ENCODE data around the gene GALNT2. TPM values are rescaled to one million over a fixed set of nuclear protein-coding genes. Genes with fewer than 3 reads are reported as not detected.

GALNT2 gene
- polyA plus RNA-seq, 1 of the 3 experiments (the other 2 are of a cell fraction), result 118 TPM

DNA sequence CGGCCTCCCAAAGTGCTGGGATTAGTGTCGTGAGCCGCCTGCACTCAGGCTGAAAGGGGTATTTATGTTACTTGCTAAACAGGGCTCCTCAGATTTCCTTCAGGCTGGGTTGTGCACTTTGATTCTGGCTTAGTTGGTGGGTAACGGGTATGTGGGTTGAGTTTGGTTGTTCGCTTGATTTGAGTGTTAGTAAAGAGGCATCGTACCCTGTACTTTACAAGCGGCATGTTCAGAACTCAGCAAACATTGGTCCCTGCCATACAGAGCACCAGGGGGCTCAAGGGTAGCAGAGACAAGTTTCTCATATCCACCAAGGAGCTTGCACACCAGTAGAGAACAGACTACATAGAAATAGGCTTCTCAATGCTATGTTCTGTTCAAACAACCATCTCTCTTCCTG lies 211.3 kb downstream of the GALNT2 start:
- Histone ChIP-seq H3K79me2 (ENCODE audit: insufficient read depth) (no peaks in the 10 kb centered on the region), H3K27ac (ENCODE audit: low read depth in 2 of 2, low read length in 1 of 2) (no peak overlapping the region; a peak in 1 of 4 replicates), H3K9me2 (no peaks in the 10 kb centered on the region), H3K4me1 (ENCODE audit: control insufficient read depth in 1 of 2, insufficient read depth in 2 of 2, low read depth in 1 of 2, low read length in 1 of 2) (peaks cover 0 to 24% of the 10 kb centered on the region in 2 experiments; a peak in 1 of 4 replicates), H3K9me3 (no peaks in the 10 kb centered on the region), H3K4me2 (no peak overlapping the region), H3K4me3 (ENCODE audit: low read depth in 2 of 2, low read length in 1 of 2) (no peak overlapping the region), H2AFZ (ENCODE audit: low read depth) (no peak overlapping the region), H3F3A (replicated peaks; ENCODE audit: insufficient read depth) (peaks cover 20% of the 10 kb centered on the region), H3K27me3 (ENCODE audit: insufficient read depth) (no peaks in the 10 kb centered on the region), H3K36me3 (replicated peaks in 1 of 2; ENCODE audit: control insufficient read depth in 1 of 2, insufficient read depth in 2 of 2, low read length in 1 of 2) (peaks cover 28 to 66% of the 10 kb centered on the region in 2 experiments), H3K9ac (no peak overlapping the region), H4K20me1 (ENCODE audit: insufficient read depth) (no peaks in the 10 kb centered on the region)
- WGBS (ENCODE audit: low lambda C conversion rate), result 94% methylated on average over 7 of the region's 7 CpGs
- POLR2A ChIA-PET, result no interaction called here
- no peak for DNase-seq
- CTCF ChIA-PET, result no interaction called here
- TF ChIP-seq, protein P1, sequence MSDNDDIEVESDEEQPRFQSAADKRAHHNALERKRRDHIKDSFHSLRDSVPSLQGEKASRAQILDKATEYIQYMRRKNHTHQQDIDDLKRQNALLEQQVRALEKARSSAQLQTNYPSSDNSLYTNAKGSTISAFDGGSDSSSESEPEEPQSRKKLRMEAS (IDR thresholded peaks at IDR 0.05; ENCODE audit: low read depth), result no peak

DNA sequence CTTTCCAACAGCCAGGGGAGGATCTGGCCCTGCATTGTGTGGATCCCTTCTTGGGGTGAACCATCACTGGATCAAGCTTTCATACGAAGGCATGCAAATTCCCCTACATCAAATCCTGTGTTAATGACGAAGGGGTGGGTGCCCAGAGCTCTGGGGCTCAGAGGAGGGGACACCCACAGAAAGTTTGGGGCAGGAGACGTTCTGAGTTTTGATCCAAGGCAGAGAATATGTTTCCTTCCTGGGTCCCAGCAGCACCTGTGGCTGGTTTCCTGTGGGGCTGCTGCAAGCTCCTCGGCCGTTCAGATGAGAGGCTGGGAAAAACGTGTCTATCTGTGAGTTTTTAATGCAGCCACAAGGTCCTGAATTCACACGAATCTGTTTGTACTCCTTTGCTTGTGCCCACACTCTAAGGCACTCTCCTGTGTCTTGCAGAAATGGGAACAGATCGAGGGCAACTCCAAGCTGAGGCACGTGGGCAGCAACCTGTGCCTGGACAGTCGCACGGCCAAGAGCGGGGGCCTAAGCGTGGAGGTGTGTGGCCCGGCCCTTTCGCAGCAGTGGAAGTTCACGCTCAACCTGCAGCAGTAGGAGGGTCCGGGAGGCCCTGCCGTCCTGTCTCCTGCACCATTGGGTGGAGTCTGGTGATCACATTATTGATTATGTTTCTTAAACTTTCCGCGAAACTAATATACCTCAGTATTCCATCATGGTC lies 212.0 kb downstream of the GALNT2 start:
- H3K27ac ChIP-seq (ENCODE audit: low read depth in 2 of 2, low read length in 1 of 2), result no peak overlapping the region; a peak in 1 of 4 replicates
- no peaks in the 10 kb centered on the region for H4K20me1 ChIP-seq (ENCODE audit: insufficient read depth)
- no peaks in the 10 kb centered on the region for H3K9me2 ChIP-seq
- H3K9me3 ChIP-seq, result no peaks in the 10 kb centered on the region
- WGBS (ENCODE audit: low lambda C conversion rate), result 89% methylated on average over 19 of the region's 20 CpGs
- no peaks in the 10 kb centered on the region for H3K79me2 ChIP-seq (ENCODE audit: insufficient read depth)
- no peak overlapping the region for H3K4me3 ChIP-seq (ENCODE audit: low read depth in 2 of 2, low read length in 1 of 2)
- CTCF ChIA-PET, result no interaction called here
- TF ChIP-seq, protein P2, sequence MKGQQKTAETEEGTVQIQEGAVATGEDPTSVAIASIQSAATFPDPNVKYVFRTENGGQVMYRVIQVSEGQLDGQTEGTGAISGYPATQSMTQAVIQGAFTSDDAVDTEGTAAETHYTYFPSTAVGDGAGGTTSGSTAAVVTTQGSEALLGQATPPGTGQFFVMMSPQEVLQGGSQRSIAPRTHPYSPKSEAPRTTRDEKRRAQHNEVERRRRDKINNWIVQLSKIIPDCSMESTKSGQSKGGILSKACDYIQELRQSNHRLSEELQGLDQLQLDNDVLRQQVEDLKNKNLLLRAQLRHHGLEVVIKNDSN (IDR thresholded peaks at IDR 0.05; ENCODE audit: borderline replicate concordance, low read depth), result no peak
- TF ChIP-seq RCOR1 (IDR thresholded peaks at IDR 0.05; ENCODE audit: low read length) (no peak), NFIC (IDR thresholded peaks at IDR 0.05; ENCODE audit: borderline replicate concordance) (no peak), FOXJ3 (CRISPR knock-in tag; IDR thresholded peaks at IDR 0.05) (no peak), RFX5 (IDR thresholded peaks at IDR 0.05; ENCODE audit: low read length) (no peak), SMC3 (IDR thresholded peaks at IDR 0.05; ENCODE audit: low read depth, low read length) (no peak), TEAD4 (IDR thresholded peaks at IDR 0.05; ENCODE audit: borderline replicate concordance, insufficient read depth) (no peak), YY1 (IDR thresholded peaks at IDR 0.05; ENCODE audit: low read depth) (no peak), NRF1 (IDR thresholded peaks at IDR 0.05; ENCODE audit: low read depth, low read length) (no peak)
- TF ChIP-seq, protein P3, sequence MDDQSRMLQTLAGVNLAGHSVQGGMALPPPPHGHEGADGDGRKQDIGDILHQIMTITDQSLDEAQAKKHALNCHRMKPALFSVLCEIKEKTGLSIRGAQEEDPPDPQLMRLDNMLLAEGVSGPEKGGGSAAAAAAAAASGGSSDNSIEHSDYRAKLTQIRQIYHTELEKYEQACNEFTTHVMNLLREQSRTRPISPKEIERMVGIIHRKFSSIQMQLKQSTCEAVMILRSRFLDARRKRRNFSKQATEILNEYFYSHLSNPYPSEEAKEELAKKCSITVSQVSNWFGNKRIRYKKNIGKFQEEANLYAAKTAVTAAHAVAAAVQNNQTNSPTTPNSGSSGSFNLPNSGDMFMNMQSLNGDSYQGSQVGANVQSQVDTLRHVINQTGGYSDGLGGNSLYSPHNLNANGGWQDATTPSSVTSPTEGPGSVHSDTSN (IDR thresholded peaks at IDR 0.05), result no peak
- TF ChIP-seq, protein P4, sequence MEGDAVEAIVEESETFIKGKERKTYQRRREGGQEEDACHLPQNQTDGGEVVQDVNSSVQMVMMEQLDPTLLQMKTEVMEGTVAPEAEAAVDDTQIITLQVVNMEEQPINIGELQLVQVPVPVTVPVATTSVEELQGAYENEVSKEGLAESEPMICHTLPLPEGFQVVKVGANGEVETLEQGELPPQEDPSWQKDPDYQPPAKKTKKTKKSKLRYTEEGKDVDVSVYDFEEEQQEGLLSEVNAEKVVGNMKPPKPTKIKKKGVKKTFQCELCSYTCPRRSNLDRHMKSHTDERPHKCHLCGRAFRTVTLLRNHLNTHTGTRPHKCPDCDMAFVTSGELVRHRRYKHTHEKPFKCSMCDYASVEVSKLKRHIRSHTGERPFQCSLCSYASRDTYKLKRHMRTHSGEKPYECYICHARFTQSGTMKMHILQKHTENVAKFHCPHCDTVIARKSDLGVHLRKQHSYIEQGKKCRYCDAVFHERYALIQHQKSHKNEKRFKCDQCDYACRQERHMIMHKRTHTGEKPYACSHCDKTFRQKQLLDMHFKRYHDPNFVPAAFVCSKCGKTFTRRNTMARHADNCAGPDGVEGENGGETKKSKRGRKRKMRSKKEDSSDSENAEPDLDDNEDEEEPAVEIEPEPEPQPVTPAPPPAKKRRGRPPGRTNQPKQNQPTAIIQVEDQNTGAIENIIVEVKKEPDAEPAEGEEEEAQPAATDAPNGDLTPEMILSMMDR (IDR thresholded peaks at IDR 0.05), result no peak
- TF ChIP-seq, protein P5, sequence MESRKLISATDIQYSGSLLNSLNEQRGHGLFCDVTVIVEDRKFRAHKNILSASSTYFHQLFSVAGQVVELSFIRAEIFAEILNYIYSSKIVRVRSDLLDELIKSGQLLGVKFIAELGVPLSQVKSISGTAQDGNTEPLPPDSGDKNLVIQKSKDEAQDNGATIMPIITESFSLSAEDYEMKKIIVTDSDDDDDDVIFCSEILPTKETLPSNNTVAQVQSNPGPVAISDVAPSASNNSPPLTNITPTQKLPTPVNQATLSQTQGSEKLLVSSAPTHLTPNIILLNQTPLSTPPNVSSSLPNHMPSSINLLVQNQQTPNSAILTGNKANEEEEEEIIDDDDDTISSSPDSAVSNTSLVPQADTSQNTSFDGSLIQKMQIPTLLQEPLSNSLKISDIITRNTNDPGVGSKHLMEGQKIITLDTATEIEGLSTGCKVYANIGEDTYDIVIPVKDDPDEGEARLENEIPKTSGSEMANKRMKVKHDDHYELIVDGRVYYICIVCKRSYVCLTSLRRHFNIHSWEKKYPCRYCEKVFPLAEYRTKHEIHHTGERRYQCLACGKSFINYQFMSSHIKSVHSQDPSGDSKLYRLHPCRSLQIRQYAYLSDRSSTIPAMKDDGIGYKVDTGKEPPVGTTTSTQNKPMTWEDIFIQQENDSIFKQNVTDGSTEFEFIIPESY (IDR thresholded peaks at IDR 0.05; ENCODE audit: borderline replicate concordance, low read depth), result no peak
- TF ChIP-seq, protein P6, sequence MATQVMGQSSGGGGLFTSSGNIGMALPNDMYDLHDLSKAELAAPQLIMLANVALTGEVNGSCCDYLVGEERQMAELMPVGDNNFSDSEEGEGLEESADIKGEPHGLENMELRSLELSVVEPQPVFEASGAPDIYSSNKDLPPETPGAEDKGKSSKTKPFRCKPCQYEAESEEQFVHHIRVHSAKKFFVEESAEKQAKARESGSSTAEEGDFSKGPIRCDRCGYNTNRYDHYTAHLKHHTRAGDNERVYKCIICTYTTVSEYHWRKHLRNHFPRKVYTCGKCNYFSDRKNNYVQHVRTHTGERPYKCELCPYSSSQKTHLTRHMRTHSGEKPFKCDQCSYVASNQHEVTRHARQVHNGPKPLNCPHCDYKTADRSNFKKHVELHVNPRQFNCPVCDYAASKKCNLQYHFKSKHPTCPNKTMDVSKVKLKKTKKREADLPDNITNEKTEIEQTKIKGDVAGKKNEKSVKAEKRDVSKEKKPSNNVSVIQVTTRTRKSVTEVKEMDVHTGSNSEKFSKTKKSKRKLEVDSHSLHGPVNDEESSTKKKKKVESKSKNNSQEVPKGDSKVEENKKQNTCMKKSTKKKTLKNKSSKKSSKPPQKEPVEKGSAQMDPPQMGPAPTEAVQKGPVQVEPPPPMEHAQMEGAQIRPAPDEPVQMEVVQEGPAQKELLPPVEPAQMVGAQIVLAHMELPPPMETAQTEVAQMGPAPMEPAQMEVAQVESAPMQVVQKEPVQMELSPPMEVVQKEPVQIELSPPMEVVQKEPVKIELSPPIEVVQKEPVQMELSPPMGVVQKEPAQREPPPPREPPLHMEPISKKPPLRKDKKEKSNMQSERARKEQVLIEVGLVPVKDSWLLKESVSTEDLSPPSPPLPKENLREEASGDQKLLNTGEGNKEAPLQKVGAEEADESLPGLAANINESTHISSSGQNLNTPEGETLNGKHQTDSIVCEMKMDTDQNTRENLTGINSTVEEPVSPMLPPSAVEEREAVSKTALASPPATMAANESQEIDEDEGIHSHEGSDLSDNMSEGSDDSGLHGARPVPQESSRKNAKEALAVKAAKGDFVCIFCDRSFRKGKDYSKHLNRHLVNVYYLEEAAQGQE (IDR thresholded peaks at IDR 0.05; ENCODE audit: low read depth, low read length), result no peak
- TF ChIP-seq, protein P7, sequence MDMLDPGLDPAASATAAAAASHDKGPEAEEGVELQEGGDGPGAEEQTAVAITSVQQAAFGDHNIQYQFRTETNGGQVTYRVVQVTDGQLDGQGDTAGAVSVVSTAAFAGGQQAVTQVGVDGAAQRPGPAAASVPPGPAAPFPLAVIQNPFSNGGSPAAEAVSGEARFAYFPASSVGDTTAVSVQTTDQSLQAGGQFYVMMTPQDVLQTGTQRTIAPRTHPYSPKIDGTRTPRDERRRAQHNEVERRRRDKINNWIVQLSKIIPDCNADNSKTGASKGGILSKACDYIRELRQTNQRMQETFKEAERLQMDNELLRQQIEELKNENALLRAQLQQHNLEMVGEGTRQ (IDR thresholded peaks at IDR 0.05; ENCODE audit: borderline replicate concordance, low read depth, low read length), result no peak
- peaks cover 16% of the 10 kb centered on the region for H3F3A ChIP-seq (replicated peaks; ENCODE audit: insufficient read depth)
- H3K36me3 ChIP-seq (replicated peaks in 1 of 2; ENCODE audit: control insufficient read depth in 1 of 2, insufficient read depth in 2 of 2, low read length in 1 of 2), result peaks cover 28 to 64% of the 10 kb centered on the region in 2 experiments
- POLR2A ChIA-PET, result no interaction called here
- no peak overlapping the region for H2AFZ ChIP-seq (ENCODE audit: low read depth)
- H3K9ac ChIP-seq, result no peak overlapping the region
- DNase-seq, result no peak
- peaks cover 0 to 24% of the 10 kb centered on the region in 2 experiments; a peak in 1 of 4 replicates for H3K4me1 ChIP-seq (ENCODE audit: control insufficient read depth in 1 of 2, insufficient read depth in 2 of 2, low read depth in 1 of 2, low read length in 1 of 2)
- no peaks in the 10 kb centered on the region for H3K27me3 ChIP-seq (ENCODE audit: insufficient read depth)
- no peak overlapping the region for H3K4me2 ChIP-seq
